ENCODE data around the gene WDR43. TPM values are rescaled to one million over a fixed set of nuclear protein-coding genes. Genes with fewer than 3 reads are reported as not detected.

WDR43 gene
- total and polyA plus RNA-seq, 4 donors: 11.1 to 43.1 (median 17.5) TPM

DNA sequence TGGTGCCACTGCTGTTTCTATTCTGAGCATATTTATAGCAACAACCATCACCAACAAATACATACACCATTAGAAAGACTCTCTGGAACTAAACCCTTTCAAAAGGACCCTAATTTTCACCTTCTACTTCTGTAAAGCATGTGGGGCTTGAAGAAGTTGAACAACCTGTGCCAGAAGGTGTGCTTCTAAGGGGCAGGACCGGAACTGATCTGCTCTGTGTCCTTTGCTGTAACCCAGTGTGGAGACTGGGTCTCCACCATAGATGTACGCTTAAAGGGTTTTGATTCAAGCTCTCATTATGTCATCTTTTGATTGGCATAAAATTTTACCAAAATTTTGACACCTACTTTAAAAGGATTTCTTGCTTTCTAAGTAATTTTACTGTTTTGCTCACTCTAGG lies 40.3 kb downstream of the WDR43 start:
- Histone ChIP-seq H3K36me3 (ENCODE audit: control insufficient read depth in 4 of 4, insufficient read depth in 3 of 4, low read depth in 1 of 4, low read length in 3 of 4) (peaks cover 3 to 77% (median 36%) of the 10 kb centered on the region in 4 donors), H3K4me3 (ENCODE audit: low read depth in 1 of 3, low read length in 3 of 3) (no peak overlapping the region), H3K27me3 (ENCODE audit: control insufficient read depth in 4 of 4, insufficient read depth in 4 of 4, low read length in 3 of 4) (no peaks in the 10 kb centered on the region), H3K9ac (ENCODE audit: low read depth in 1 of 2, low read length in 2 of 2) (no peak overlapping the region), H3K9me3 (ENCODE audit: control insufficient read depth in 4 of 4, low read length in 3 of 4) (no peaks in the 10 kb centered on the region), H3K4me1 (ENCODE audit: control insufficient read depth in 4 of 4, insufficient read depth in 4 of 4, low read length in 3 of 4) (no peaks in the 10 kb centered on the region), H3K27ac (ENCODE audit: low read depth in 1 of 2, low read length in 2 of 2) (no peak overlapping the region)
- WGBS: over 99% methylated on average over 2 of the region's 2 CpGs
- TF ChIP-seq, protein P1, sequence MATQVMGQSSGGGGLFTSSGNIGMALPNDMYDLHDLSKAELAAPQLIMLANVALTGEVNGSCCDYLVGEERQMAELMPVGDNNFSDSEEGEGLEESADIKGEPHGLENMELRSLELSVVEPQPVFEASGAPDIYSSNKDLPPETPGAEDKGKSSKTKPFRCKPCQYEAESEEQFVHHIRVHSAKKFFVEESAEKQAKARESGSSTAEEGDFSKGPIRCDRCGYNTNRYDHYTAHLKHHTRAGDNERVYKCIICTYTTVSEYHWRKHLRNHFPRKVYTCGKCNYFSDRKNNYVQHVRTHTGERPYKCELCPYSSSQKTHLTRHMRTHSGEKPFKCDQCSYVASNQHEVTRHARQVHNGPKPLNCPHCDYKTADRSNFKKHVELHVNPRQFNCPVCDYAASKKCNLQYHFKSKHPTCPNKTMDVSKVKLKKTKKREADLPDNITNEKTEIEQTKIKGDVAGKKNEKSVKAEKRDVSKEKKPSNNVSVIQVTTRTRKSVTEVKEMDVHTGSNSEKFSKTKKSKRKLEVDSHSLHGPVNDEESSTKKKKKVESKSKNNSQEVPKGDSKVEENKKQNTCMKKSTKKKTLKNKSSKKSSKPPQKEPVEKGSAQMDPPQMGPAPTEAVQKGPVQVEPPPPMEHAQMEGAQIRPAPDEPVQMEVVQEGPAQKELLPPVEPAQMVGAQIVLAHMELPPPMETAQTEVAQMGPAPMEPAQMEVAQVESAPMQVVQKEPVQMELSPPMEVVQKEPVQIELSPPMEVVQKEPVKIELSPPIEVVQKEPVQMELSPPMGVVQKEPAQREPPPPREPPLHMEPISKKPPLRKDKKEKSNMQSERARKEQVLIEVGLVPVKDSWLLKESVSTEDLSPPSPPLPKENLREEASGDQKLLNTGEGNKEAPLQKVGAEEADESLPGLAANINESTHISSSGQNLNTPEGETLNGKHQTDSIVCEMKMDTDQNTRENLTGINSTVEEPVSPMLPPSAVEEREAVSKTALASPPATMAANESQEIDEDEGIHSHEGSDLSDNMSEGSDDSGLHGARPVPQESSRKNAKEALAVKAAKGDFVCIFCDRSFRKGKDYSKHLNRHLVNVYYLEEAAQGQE (IDR thresholded peaks at IDR 0.05): no peak
- no peak for DNase-seq (ENCODE audit: low spot score)

DNA sequence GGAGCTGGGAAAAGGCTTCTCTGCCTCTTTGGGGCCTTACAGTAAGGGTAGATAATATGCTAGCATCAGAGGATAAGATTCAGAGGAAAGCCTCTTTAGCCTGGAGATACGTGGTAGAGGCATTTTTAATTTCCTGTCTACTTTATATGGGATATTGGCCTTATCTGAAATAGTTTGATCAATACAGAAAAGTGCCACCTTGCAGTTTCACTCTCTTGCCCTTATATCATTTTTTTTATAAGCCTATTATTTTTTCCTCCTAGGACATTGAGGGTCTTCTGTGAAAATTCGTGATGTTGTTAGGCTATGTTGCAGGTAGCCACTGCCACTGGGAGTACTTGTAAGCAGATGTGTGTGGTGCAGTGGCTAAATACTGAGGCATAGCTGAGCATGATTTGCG lies 46.5 kb downstream of the WDR43 start:
- WGBS: 91% methylated on average over 3 of the region's 3 CpGs
- no peak for DNase-seq (ENCODE audit: low spot score)
- H3K9me3 ChIP-seq (ENCODE audit: control insufficient read depth in 4 of 4, low read length in 3 of 4): no peaks in the 10 kb centered on the region
- no peak overlapping the region for H3K9ac ChIP-seq (ENCODE audit: low read depth in 1 of 2, low read length in 2 of 2)
- no peak overlapping the region for H3K27ac ChIP-seq (ENCODE audit: low read depth in 1 of 2, low read length in 2 of 2)
- H3K4me1 ChIP-seq (ENCODE audit: control insufficient read depth in 4 of 4, insufficient read depth in 4 of 4, low read length in 3 of 4): no peaks in the 10 kb centered on the region
- TF ChIP-seq, protein P2, sequence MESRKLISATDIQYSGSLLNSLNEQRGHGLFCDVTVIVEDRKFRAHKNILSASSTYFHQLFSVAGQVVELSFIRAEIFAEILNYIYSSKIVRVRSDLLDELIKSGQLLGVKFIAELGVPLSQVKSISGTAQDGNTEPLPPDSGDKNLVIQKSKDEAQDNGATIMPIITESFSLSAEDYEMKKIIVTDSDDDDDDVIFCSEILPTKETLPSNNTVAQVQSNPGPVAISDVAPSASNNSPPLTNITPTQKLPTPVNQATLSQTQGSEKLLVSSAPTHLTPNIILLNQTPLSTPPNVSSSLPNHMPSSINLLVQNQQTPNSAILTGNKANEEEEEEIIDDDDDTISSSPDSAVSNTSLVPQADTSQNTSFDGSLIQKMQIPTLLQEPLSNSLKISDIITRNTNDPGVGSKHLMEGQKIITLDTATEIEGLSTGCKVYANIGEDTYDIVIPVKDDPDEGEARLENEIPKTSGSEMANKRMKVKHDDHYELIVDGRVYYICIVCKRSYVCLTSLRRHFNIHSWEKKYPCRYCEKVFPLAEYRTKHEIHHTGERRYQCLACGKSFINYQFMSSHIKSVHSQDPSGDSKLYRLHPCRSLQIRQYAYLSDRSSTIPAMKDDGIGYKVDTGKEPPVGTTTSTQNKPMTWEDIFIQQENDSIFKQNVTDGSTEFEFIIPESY (IDR thresholded peaks at IDR 0.05): no peak
- TF ChIP-seq TAF1 (conservative IDR thresholded peaks at IDR 0.05) (no peak), JUND (IDR thresholded peaks at IDR 0.05) (no peak), FOXA1 (IDR thresholded peaks at IDR 0.05) (no peak), EGR1 (IDR thresholded peaks at IDR 0.05; ENCODE audit: low read depth in 2 of 2) (no peak), SP1 (IDR thresholded peaks at IDR 0.05) (no peak), GABPA (IDR thresholded peaks at IDR 0.05 in 1 of 2, conservative IDR thresholded peaks at IDR 0.05 in 1 of 2) (no peak)
- TF ChIP-seq, protein P3, sequence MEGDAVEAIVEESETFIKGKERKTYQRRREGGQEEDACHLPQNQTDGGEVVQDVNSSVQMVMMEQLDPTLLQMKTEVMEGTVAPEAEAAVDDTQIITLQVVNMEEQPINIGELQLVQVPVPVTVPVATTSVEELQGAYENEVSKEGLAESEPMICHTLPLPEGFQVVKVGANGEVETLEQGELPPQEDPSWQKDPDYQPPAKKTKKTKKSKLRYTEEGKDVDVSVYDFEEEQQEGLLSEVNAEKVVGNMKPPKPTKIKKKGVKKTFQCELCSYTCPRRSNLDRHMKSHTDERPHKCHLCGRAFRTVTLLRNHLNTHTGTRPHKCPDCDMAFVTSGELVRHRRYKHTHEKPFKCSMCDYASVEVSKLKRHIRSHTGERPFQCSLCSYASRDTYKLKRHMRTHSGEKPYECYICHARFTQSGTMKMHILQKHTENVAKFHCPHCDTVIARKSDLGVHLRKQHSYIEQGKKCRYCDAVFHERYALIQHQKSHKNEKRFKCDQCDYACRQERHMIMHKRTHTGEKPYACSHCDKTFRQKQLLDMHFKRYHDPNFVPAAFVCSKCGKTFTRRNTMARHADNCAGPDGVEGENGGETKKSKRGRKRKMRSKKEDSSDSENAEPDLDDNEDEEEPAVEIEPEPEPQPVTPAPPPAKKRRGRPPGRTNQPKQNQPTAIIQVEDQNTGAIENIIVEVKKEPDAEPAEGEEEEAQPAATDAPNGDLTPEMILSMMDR (IDR thresholded peaks at IDR 0.05; ENCODE audit: low read depth, low read length, missing input control): no peak
- no peaks in the 10 kb centered on the region for H3K27me3 ChIP-seq (ENCODE audit: control insufficient read depth in 4 of 4, insufficient read depth in 4 of 4, low read length in 3 of 4)
- H3K36me3 ChIP-seq (ENCODE audit: control insufficient read depth in 4 of 4, insufficient read depth in 3 of 4, low read depth in 1 of 4, low read length in 3 of 4): peaks cover 3 to 73% (median 40%) of the 10 kb centered on the region in 4 donors
- H3K4me3 ChIP-seq (ENCODE audit: low read depth in 1 of 3, low read length in 3 of 3): no peak overlapping the region

All from liver (tissue), 9 donors.